GM19043 (cell line): Measurements from ENCODE around the gene PMS1.
"Not testable (repeated sequence)": the region's sequence is repeated elsewhere in the genome, so short reads cannot be mapped to it uniquely, and the experiment has no call there.

Experiments used
- ATAC-seq: cut with Tn5 transposase; IDR thresholded peaks from one replicate; pipeline ENCODE4 v1.9.1; 2021; ENCODE audit warnings: low read depth; ENCODE audit not compliant: unreplicated experiment

Gene PMS1

DNA sequence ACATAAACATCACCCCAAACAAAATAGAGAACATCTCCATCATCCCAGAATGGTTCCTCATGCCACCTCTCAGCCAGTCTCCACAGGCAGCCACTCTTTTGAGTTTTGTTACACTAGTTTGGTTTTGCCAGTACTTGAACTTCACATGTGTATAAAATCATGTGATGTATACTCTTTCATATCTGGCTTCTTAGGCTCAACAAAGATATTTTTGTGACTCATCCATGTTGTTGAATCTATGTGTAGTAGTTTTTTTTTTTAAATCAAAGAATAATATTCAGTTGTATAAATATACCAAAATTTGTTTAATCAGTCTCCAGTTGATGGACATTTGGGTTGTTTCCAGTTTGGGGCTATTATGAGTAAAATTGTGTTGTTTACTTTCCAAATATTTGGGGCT, 75.9 kb downstream of the PMS1 start:
- no peak for ATAC-seq

DNA sequence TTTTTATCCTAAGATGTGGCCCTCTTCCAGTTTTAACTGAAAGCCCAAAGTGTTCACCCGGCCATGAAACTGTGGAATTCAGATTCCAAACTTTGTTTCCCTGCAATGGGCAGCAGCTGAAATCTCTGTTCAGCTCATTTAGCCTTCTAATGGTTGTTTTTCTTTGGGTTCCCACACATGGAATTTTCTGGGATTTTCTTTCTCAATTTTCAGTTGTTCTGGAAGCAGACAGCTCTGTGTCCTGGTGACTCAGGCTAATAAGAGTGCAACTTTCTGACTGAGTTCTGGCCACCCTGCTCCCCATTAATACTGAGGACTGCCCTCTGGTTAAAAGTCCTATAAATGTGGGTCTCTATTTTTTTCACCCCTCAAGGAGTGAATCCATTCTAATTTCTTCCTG, 78.5 kb downstream of the PMS1 start:
- ATAC-seq = no peak

DNA sequence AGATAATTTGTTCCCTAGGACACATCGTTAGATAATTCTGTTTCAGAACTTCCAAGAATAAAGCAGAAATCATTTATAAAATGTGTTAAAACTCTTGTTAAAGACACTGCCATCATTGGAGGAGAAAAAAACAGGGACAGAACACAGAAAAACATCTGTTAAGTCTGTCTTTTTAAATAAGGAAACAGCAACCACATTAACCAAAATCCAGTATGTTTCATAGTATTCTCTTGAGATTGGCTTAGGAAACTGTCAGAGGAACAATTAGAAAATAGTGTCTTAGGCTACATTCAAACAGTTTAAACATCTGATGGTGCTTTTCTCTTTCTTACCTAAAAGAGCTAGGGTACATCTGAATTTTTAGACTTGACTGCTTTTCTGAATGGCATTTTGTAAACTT, 81.6 kb downstream of the PMS1 start:
- ATAC-seq = no peak

GRCh38 chr2:189866296-189866695, 82.0 kb downstream of the PMS1 start:
- ATAC-seq = no peak

DNA sequence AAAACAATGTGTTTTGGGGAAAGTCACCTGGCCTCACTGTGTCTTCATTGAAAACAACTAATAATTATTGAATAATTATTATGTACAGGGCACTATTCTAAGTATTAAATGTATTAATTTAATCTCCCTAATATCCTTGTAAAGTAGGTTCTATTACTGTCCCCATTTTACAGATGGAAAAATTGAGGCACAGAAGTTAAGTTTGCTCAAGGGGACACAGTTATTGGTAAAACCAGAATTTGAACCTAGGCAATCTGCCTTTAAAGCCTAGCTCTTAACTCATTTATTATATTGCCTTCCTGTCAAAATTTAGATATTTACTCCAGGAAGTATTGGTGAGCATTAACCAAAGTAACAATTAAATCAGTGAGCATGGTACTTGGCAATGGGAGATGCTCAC, 84.6 kb downstream of the PMS1 start:
- no peak for ATAC-seq

GRCh38 chr2:189870381-189871085, 86.3 kb downstream of the PMS1 start:
- no peak for ATAC-seq

DNA sequence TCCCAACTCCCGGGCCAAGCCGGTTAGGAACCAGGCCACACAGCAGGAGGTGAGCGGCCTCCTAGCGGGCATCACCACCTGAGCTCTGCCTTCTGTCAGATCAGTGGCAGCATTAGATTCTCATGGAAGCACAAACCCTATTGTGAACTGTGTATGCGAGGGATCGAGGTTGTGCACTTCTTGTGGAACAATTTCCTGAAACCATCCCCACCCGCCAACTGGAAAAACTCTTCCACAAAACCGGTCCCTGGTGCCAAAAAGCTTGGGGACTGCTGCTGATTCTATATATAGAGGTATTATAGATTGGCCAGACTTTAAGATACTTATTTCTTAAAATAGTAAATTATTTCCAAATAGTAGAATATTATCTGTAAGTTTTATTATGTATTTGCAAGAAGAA, 89.4 kb downstream of the PMS1 start:
- ATAC-seq = no peak

DNA sequence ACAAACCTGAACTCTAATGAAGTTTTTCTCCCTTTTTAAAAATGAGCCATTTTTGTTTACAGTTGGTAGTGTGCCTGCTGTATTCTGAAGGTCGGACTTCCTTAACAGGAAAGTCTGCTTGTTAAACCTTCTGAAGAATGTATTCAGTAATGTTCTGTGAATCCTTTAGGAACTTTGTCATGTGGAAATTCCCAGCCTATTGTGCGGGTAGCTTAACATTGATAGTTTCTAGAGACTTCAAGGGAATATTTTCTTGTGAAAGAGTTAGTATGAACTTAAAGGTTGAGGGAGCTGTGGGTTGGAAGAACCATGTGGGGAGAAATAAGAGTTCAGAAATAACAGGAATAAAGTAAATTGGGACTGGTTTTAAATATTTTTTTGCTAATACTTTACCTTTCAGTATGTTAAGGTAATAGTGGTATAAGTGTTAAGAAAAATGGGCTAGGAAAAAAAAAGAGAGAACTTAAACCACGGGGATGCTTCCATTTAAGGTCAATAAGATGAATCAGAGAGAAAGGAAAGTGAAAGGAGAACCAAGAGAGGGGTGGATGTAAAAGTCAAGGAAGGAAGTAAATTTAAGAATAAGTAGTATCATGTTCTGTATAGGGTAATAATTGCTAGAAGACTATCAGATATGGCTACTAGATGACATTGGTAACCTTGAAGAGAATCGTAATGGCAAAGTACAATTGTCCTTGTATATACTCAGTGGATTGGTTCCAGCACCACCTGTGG, 90.5 kb downstream of the PMS1 start:
- no peak for ATAC-seq

- ATAC-seq = no peak
Observed at GRCh38 chr2:189876271-189876670, 92.0 kb downstream of the PMS1 start.

GRCh38 chr2:189879716-189880081, 95.4 kb downstream of the PMS1 start:
- no peak for ATAC-seq

DNA sequence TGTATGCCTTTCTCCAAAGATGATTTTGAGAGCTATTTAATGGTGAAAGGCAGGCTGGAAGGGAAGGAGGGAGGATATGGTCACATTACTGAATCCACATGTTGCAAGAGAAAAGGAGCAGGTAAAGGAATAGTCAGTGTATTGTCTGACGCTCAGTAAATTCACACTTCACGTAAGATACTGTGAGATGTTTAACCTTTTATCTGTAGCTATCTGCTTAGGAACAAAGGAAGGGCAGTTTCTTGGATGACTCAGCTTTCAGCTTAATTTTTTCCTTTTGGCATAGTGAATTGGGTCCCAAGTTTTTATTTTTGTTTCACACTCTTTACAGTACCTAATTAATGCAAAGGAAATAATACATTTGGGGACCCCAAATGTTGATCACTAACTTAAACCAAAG, 96.2 kb downstream of the PMS1 start:
- no peak for ATAC-seq

- no peak for ATAC-seq
Observed at GRCh38 chr2:189880832-189881492, 96.7 kb downstream of the PMS1 start.

DNA sequence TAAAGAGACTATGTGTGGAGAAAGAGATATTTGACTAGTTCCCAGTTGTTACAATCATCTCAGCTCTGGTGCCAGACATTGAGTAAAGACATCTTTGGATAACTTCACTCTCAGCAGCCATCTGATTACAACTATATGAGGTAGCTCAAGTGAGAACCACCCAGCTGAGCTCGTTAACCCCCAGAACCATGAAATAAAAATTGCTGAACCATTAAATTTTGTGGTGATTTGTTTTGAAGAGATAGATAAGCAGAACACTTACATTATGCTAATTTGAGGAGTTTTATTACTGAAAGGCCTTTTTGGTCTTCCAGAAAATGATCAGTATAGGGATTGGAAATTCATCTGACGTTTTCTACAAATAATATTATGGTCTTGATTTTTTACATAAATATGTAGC, 101.1 kb downstream of the PMS1 start:
- ATAC-seq = no peak

GRCh38 chr2:189892546-189893294, 108.5 kb downstream of the PMS1 start:
- not testable (repeated sequence) for ATAC-seq

GRCh38 chr2:189896809-189897208, 112.6 kb downstream of the PMS1 start:
- ATAC-seq = no peak

DNA sequence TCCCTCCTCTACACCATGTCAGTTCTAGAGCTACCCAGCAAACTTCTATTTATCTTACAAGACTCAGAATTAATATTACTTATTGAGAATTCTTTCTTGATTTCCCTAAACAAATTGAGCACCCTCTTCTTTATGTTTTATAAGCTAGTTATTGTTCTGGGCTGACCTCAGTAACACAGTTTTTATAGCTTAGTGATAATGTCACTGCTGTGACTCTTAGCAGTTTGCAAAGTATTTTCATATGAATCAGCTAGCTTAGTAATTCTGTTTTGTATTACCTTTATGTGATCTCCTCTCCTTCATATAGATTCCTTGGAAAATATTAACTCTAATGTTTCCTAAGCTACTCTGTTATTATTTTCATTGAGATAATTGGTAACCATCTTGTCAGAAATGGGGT, 114.9 kb downstream of the PMS1 start:
- ATAC-seq = no peak

DNA sequence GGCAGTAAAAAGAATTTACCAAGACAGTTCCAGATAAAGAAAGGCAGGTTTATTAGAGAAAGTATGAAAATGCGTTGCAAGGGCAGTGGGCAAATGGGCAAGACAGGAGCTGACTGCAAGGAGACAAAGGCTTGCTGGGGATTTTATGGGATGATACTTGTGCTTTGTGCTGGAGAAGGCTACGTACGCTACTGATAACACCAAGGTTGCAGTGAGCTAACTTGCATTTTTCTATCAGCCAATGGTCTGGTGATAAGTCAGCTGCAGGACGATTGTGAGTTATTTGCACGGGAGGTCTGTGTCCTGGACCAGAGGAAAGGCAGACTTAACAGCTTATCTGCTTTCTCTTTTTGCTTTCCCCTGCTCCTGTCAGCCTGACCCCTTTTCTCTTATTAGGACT, 116.5 kb downstream of the PMS1 start:
- ATAC-seq = no peak

- no peak for ATAC-seq
Observed at GRCh38 chr2:189901664-189902063, 117.4 kb downstream of the PMS1 start.

DNA sequence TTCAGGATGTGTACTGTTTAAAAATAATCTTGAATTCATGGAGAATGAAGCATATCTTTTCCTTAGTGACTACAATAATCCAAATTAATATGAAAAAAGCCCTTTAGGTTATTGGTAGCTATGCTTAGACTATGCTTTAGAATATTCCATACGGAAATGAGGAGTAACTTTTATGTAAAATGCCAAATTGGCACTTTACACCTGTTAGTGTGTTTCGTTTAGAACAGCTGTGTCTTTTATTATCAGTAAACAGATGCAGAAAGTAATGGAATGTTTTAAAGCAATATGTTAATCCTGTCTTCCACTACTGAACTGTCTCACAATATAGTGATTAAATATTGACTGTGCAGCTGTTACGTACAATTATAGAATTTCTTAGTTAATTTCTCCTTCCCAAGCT, 129.6 kb downstream of the PMS1 start:
- ATAC-seq = no peak

DNA sequence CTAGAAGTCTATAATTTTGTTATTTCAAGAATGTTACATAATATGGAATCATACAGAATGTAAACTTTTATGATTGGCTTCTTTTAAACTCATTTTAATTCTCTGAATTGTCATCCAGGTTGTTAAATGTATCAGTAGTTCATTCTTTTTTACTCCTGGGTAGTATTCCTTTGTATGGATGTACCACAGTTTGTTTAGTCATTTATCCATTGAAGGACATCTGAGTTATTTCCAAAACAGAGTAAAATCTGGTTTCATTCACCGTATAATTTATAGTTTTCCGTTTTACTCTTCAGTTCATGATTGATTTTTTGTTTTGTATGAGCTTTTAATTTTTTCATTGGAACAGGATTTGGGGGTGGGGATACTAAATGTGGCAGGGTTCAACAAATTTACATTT, 132.4 kb downstream of the PMS1 start:
- ATAC-seq = no peak
